GM12878 (cell line): ENCODE data around the gene DNAJC6. TPM values are rescaled to one million over a fixed set of nuclear protein-coding genes. Genes with fewer than 3 reads are reported as not detected.

ENCODE experiments used
- ASH2L ChIP-seq: fragments of 300-600, 200-600 bp; sonication (generic); IDR thresholded peaks from 2 replicates; pipeline ENCODE4 v1.6.1; 2017; ENCODE audit warnings: low read depth, mild to moderate bottlenecking, borderline replicate concordance
- ATF7 ChIP-seq: fragments of 450-650 bp; IDR thresholded peaks from 2 replicates; pipeline ENCODE4 v1.6.1; 2016; ENCODE audit warnings: low read depth, mild to moderate bottlenecking
- IKZF2 ChIP-seq, 2 experiments: fragments of 450-650 bp; IDR thresholded peaks; 2 replicates each; pipeline ENCODE4 v1.6.1; 2017; ENCODE audit warnings: mild to moderate bottlenecking in 2 of 2, moderate library complexity in 2 of 2
- MYB ChIP-seq: fragments of 150-350 bp; IDR thresholded peaks from 2 replicates; pipeline ENCODE4 v1.6.1; 2014; ENCODE audit warnings: mild to moderate bottlenecking, low read depth, low read length, borderline replicate concordance
- NFIC ChIP-seq: IDR thresholded peaks from 2 replicates; pipeline ENCODE4 v1.6.1; 2012; ENCODE audit warnings: low read depth, mild to moderate bottlenecking, inconsistent platforms, low read length, moderate library complexity
- POLR2A ChIP-seq: IDR thresholded peaks from 2 replicates; pipeline ENCODE4 v1.6.1; 2011; ENCODE audit warnings: low read depth, mild to moderate bottlenecking, low read length
- PRDM15 ChIP-seq: fragments of 450-650 bp; formaldehyde crosslinking; IDR thresholded peaks from 2 replicates; pipeline ENCODE4 v1.4.0; 2020; ENCODE audit warnings: mild to moderate bottlenecking, moderate library complexity
- SIN3A ChIP-seq: IDR thresholded peaks from 2 replicates; pipeline ENCODE4 v1.6.1; 2012; ENCODE audit warnings: low read depth, low read length, improper control_type of control experiment
- SIX5 ChIP-seq: IDR thresholded peaks from 2 replicates; pipeline ENCODE4 v1.6.1; 2011; ENCODE audit warnings: mild to moderate bottlenecking, low read depth, low read length, moderate library complexity; ENCODE audit not compliant: severe bottlenecking
- ZBTB40 ChIP-seq: fragments of 450-650 bp; IDR thresholded peaks from 2 replicates; pipeline ENCODE4 v1.6.1; 2016; ENCODE audit warnings: mild to moderate bottlenecking, moderate library complexity, borderline replicate concordance
- polyA plus RNA-seq, 11 experiments: library from polyadenylated mRNA; depleted of rRNA in 4 of 11; unstranded in 6 of 11; stranded (reverse) in 5 of 11; fragments of >200 nt; fragmentation: Nextera tagmentation in 4 of 11; fragmentation: Illumina TruSeq in 1 of 11; extraction: Ambion mirVana in 4 of 11; extraction: Trizol in 1 of 11; gene quantifications; 1 replicate in 1 of 11; 2 replicates in 10 of 11; pipeline versions ENCODE4 v1.2.1 to v1.2.3, GENCODE V29; 2011 to 2016; ENCODE audit warnings: inconsistent platforms in 2 of 11, missing spikeins in 2 of 11, low read depth in 1 of 11
- total RNA-seq, 4 experiments: library from RNA; depleted of rRNA in 3 of 4; stranded (reverse); fragments of >200 nt in 3 of 4; fragmentation: Illumina TruSeq in 1 of 4; extraction: Trizol in 1 of 4; gene quantifications; 2 replicates each; pipeline versions ENCODE4 v1.2.1 to v1.2.3, GENCODE V29; 2013 to 2021
- TF ChIP-seq, protein P1 (sequence below): fragments of 450-650 bp; IDR thresholded peaks from 2 replicates; pipeline ENCODE4 v1.6.1; 2017; ENCODE audit warnings: mild to moderate bottlenecking, low read depth, inconsistent platforms; ENCODE audit not compliant: poor library complexity, severe bottlenecking

DNAJC6 gene
- total and polyA plus RNA-seq, 10 of the 15 experiments (the other 5 are each of a cell fraction or from before 2014, with no cell fraction given) = 0.08 to 4.3 (median 2.7) TPM

GRCh38 chr1:65263286-65263685, 46.1 kb upstream of the DNAJC6 start (continued):
- TF ChIP-seq ZBTB40 (no peak), POLR2A (no peak), SIX5 (no peak), MYB (no peak), ASH2L (no peak), SIN3A (no peak), ATF7 (no peak), NFIC (no peak), IKZF2 (IDR thresholded peaks at IDR 0.05) (no peak), PRDM15 (no peak)
- TF ChIP-seq, protein P1, sequence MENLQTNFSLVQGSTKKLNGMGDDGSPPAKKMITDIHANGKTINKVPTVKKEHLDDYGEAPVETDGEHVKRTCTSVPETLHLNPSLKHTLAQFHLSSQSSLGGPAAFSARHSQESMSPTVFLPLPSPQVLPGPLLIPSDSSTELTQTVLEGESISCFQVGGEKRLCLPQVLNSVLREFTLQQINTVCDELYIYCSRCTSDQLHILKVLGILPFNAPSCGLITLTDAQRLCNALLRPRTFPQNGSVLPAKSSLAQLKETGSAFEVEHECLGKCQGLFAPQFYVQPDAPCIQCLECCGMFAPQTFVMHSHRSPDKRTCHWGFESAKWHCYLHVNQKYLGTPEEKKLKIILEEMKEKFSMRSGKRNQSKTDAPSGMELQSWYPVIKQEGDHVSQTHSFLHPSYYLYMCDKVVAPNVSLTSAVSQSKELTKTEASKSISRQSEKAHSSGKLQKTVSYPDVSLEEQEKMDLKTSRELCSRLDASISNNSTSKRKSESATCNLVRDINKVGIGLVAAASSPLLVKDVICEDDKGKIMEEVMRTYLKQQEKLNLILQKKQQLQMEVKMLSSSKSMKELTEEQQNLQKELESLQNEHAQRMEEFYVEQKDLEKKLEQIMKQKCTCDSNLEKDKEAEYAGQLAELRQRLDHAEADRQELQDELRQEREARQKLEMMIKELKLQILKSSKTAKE = no peak
- TF ChIP-seq, all 136 proteins: peak for 0
